Measurements from ENCODE around the gene SPO11. TPM values are rescaled to one million over a fixed set of nuclear protein-coding genes. Genes with fewer than 3 reads are reported as not detected.
"Not testable (repeated sequence)": the region's sequence is repeated elsewhere in the genome, so short reads cannot be mapped to it uniquely, and the experiment has no call there.

The SPO11 gene
- total RNA-seq, 4 donors from 2014 or later, result not detected

DNA sequence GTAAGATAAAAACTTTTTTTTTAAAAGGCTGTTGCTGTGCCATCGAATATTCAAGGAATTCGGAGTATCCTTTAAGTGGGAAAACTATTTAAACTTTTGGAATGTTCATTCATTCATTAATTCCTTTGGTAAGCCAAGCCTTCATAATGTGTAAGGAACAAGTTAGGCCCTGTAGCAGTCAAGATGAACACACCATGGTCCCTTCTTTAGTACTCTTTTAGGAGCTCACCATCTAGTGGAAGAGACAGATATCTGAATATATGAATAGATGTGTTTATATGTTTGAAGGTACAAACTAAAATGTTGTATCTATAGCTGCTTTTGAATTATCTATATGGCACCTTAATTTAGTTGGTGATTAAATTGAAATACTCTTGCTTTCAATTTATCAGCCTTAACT lies 5.8 kb downstream of the SPO11 start:
- intact Hi-C loops (cut with DNase I; ENCODE audit: low total_unique reads), result no loop called here
- Histone ChIP-seq H3K36me3 (no peaks in the 10 kb centered on the region), H3K4me3 (no peak overlapping the region)

DNA sequence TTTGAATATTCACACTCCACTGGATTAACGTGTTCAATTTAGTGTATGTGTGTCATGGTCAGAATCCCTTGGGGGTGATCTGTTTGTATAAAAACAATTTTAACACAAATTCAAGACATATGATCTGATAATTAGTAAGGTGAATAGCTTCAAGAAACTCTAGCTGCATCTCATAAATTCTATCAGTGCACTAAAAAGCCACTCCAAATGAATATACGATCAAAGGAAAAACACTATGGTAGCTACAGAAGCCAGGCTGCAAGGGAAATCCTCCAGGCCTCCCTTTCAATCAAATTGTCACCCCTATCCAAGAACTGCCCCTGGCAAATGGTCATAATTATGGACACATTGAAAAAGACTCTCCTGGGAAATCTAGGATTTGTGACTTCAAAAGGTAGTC lies 12.1 kb downstream of the SPO11 start:
- Histone ChIP-seq H3K27ac (no peak overlapping the region), H3K27me3 (peaks cover 0 to 16% of the 10 kb centered on the region in 2 donors), H3K4me1 (no peaks in the 10 kb centered on the region), H3K36me3 (no peaks in the 10 kb centered on the region), H3K9me3 (no peaks in the 10 kb centered on the region), H3K4me3 (no peak overlapping the region)
- intact Hi-C loops (cut with DNase I; ENCODE audit: low total_unique reads), result no loop called here
- TF ChIP-seq, protein P1, sequence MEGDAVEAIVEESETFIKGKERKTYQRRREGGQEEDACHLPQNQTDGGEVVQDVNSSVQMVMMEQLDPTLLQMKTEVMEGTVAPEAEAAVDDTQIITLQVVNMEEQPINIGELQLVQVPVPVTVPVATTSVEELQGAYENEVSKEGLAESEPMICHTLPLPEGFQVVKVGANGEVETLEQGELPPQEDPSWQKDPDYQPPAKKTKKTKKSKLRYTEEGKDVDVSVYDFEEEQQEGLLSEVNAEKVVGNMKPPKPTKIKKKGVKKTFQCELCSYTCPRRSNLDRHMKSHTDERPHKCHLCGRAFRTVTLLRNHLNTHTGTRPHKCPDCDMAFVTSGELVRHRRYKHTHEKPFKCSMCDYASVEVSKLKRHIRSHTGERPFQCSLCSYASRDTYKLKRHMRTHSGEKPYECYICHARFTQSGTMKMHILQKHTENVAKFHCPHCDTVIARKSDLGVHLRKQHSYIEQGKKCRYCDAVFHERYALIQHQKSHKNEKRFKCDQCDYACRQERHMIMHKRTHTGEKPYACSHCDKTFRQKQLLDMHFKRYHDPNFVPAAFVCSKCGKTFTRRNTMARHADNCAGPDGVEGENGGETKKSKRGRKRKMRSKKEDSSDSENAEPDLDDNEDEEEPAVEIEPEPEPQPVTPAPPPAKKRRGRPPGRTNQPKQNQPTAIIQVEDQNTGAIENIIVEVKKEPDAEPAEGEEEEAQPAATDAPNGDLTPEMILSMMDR (IDR thresholded peaks at IDR 0.05), result no peak
- TF ChIP-seq POLR2A (IDR thresholded peaks at IDR 0.05), result no peak
- DNase-seq, result no peak

More for the DNA sequence above, 5.8 kb downstream of the SPO11 start:
- H3K4me1 ChIP-seq, result no peaks in the 10 kb centered on the region
- DNase-seq, result no peak
- TF ChIP-seq, protein P1 (IDR thresholded peaks at IDR 0.05), result no peak
- TF ChIP-seq POLR2A (IDR thresholded peaks at IDR 0.05), result no peak
- no peaks in the 10 kb centered on the region for H3K9me3 ChIP-seq
- peaks cover 0 to 38% of the 10 kb centered on the region in 2 donors for H3K27me3 ChIP-seq
- no peak overlapping the region for H3K27ac ChIP-seq

DNA sequence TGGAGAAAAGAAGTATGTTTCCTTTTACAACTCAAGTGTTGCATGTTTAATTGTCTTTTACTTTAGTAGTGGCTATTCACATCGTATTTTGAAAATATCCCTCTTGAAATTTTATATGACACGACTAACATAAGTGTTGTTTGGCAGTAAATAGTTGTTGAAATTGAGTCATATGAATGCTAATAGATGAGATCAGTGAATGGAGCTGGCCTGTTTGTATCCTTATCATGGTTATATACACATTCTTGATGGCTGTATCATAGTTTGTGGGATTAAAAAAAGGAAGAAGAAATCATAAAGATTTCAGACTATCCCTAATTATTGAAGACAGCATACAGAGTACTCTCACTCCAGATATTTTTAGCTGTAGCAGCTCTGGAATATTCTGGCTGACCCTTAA lies 13.2 kb downstream of the SPO11 start:
- H3K4me3 ChIP-seq, result no peak overlapping the region
- no peak for DNase-seq
- no peak for TF ChIP-seq POLR2A (IDR thresholded peaks at IDR 0.05)
- TF ChIP-seq, protein P1 (IDR thresholded peaks at IDR 0.05), result no peak
- H3K4me1 ChIP-seq, result no peaks in the 10 kb centered on the region
- peaks cover 0 to 12% of the 10 kb centered on the region in 2 donors for H3K27me3 ChIP-seq
- H3K27ac ChIP-seq, result no peak overlapping the region
- H3K36me3 ChIP-seq, result no peaks in the 10 kb centered on the region
- no peaks in the 10 kb centered on the region for H3K9me3 ChIP-seq
- intact Hi-C loops (cut with DNase I; ENCODE audit: low total_unique reads), result no loop called here

DNA sequence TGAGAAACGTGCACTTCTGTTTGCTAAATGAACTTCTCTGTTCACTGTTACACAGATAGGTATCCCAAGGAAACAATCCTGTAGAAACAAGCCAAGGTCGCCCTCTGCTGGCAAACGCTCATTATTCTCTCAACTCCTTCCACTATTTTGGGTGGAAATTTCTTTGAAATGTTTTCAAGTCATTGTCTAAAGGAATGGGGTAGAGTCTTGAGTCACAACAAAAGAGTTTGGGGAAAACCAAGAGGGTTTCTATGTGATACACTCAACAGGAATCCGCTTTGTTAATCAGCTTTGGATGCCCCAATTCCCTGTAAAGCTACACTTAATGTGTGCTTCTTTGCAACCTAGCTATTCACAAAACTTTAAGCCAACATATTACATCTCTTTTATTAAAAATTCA lies 16.9 kb downstream of the SPO11 start:
- peak; percentile 64 to 77 for DNase-seq
- Histone ChIP-seq H3K9me3 (no peaks in the 10 kb centered on the region), H3K4me3 (no peak overlapping the region), H3K27ac (no peak overlapping the region), H3K4me1 (no peaks in the 10 kb centered on the region), H3K27me3 (no peaks in the 10 kb centered on the region), H3K36me3 (no peaks in the 10 kb centered on the region)
- intact Hi-C loops (cut with DNase I; ENCODE audit: low total_unique reads), result no loop called here
- no peak for TF ChIP-seq POLR2A (IDR thresholded peaks at IDR 0.05)
- TF ChIP-seq, protein P1 (IDR thresholded peaks at IDR 0.05), result peak; percentile 72 to 83 (median 74)

DNA sequence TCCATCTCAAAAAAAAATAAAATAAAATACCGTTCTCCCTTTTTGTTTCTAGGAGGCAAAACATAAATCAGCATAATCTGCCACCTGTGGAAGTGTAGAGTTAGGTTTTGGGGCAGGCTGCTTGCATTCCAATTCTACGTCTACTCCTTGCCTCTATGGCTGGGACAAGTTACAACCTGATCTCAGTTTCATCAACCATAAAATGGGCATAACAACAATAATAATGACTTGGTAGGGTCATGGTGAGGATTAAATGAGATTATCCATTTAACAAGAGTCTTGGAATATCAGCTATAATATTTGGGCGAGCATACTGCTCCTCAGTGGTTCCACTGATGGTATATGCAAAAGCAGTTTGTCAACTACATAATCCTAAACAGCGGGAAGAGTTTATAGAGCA lies 17.8 kb downstream of the SPO11 start:
- Histone ChIP-seq H3K4me3 (no peak overlapping the region), H3K4me1 (peaks cover 0 to 7% of the 10 kb centered on the region in 2 donors), H3K27ac (no peak overlapping the region), H3K27me3 (no peaks in the 10 kb centered on the region), H3K9me3 (no peaks in the 10 kb centered on the region), H3K36me3 (no peaks in the 10 kb centered on the region)
- DNase-seq, result no peak
- intact Hi-C loops (cut with DNase I; ENCODE audit: low total_unique reads), result no loop called here
- TF ChIP-seq, protein P1 (IDR thresholded peaks at IDR 0.05), result no peak
- TF ChIP-seq POLR2A (IDR thresholded peaks at IDR 0.05), result no peak

DNA sequence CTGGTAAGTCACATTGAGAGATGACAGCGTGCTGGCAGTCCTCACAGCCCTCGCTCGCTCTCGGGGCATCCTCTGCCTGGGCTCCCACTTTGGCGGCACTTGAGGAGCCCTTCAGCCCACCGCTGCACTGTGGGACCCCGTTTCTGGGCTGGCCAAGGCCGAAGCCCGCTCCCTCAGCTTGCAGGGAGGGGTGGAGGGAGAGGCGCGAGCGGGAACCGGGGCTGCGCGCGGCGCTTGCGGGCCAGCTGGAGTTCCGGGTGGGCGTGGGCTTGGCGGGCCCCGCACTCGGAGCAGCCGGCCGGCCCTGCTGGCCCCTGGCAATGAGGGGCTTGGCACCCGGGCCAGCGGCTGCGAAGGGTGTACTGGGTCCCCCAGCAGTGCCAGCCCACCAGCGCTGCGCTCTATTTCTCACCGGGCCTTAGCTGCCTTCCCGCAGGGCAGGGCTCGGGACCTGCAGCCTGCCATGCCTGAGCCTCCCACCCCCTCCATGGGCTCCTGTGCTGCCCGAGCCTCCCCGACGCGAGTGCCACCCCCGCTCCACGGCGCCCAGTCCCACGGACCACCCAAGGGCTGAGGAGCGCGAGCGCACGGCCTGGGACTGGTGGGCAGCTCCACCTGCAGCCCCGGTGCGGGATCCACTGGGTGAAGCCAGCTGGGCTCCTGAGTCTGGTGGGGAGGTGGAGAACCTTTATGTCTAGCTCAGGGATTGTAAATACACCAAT lies 18.8 kb downstream of the SPO11 start:
- H3K36me3 ChIP-seq; intact Hi-C loops (cut with DNase I; ENCODE audit: low total_unique reads); H3K27me3 ChIP-seq; H3K9me3 ChIP-seq; H3K27ac ChIP-seq; H3K4me3 ChIP-seq; DNase-seq; H3K4me1 ChIP-seq: not testable (repeated sequence)

DNA sequence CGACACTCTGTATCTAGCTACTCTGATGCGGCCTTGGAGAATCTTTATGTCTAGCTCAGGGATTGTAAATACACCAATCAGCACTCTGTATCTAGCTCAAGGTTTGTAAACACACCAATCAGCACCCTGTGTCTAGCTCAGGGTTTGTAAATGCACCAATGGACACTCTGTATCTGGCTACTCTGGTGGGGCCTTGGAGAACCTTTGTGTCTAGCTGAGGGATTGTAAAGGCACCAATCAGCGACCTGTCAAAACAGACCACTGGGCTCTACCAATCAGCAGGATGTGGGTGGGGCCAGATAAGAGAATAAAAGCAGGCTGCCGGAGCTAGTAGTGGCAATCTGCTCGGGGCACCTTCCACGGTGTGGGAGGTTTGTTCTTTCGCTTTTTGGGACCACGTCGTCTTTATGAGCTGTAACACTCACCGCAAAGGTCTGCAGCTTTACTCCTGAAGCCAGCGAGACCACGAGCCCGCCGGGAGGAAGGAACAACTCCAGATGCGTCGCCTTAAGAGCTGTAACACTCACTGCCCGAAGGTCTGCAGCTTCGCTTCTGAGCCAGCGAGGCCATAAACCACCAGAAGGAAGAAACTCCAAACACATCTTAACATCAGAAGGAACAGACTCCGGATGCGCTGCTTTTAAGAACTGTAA lies 19.4 kb downstream of the SPO11 start:
- H3K27ac ChIP-seq; H3K36me3 ChIP-seq; H3K4me1 ChIP-seq; H3K4me3 ChIP-seq; DNase-seq; H3K27me3 ChIP-seq; intact Hi-C loops (cut with DNase I; ENCODE audit: low total_unique reads); H3K9me3 ChIP-seq: not testable (repeated sequence)
